ENCODE results near the gene GPM6B.

The GPM6B gene, protein sequence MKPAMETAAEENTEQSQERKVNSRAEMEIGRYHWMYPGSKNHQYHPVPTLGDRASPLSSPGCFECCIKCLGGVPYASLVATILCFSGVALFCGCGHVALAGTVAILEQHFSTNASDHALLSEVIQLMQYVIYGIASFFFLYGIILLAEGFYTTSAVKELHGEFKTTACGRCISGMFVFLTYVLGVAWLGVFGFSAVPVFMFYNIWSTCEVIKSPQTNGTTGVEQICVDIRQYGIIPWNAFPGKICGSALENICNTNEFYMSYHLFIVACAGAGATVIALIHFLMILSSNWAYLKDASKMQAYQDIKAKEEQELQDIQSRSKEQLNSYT

GRCh38 chrX:13816643-13817627 lies at the start of gene GPM6B:
TSS of gene GPM6B (minus strand) at chrX:13817093. CDS start at chrX:13816904, 189 bp downstream.
- no peak for DNase-seq

- DNase-seq = no peak
Observed at GRCh38 chrX:13864264-13864663, 47.4 kb upstream of the GPM6B start.

GRCh38 chrX:13863324-13863723 lies 46.4 kb upstream of the GPM6B start:
- DNase-seq = no peak

GRCh38 chrX:13859724-13860123 lies 42.8 kb upstream of the GPM6B start:
- DNase-seq = no peak

DNA sequence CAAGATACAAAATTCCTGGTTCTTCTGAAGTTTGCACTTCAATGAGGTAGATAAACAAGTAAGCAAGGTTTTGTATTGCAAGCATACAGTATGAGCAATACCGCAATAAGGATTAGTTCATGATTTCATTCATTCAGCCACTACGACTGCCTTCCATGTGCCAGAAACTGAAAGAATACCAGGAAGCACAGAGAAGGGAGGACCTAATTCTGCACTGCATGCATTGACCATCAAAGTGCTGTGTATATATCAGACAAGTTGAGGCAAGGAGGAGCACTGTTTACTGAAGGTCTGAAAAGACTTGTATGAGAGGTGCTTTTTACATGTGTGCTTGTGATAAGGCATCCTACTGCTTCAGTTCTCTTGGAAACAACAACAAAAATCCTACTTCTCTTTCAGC lies 40.9 kb upstream of the GPM6B start:
- DNase-seq = no peak

DNA sequence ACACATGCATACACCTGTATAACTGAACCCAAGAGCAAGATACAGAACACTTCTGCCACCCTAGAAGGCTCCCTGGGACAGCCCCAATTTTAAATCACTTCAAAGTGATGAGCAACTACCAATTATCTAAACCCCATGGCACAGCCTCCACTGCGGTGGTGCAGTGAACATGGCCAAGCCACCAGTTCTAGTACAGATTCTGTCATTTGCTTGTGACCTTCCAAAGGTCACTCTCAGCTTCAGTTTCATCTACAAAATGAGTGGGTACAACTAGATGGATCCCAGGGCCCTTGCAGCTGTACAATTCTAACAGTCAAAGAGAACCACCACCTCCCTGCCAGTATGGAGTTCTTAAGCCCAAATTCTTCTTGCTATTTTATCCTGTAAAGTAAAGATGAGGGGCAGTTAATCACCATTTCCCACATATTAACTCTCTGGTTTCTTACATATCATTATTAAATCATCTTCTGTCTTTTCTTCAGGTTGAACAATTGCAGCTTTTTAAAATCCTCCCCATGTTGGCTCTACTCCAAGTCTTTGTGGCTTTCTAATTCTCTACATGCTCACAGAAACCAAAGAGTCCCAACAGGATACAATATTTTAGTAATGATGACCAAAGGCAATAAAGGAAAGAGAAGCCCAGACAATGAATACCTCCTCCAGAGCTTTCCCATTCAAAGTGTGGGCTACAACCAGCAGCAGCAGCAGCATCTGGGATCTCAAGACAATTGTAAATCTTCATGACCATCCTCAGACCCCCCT lies 39.0 kb upstream of the GPM6B start:
- DNase-seq = no peak

- no peak for DNase-seq
Observed at GRCh38 chrX:13854003-13854402, 37.1 kb upstream of the GPM6B start.

- no peak for DNase-seq
Observed at GRCh38 chrX:13852001-13852695, 35.3 kb upstream of the GPM6B start.

GRCh38 chrX:13845721-13846378 lies 29.0 kb upstream of the GPM6B start:
- no peak for DNase-seq

DNA sequence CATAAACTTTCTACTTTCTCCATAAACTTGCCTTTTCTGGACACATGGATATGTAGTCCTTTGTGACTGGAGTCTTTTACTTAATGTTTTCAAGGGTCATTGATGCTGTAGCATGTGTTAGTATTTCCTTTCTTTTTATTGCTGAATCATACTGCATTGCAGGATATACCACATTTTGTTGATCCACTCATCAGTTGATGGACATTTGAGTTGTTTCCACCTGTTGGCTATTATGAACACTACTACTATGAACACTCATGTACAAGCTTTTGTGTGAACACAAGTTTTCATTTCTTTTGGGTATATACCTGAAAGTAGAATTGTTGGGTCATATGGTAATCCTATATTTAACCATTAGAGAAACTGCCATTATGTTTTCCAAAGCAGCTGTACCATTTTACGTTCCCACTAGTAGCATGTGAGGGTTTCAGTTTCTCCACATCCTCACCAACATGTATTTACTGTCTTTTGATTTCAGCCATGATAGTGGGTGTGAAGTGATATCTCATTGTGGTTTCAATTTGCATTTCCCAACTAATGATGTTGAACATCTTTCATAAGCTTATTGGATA lies 26.3 kb upstream of the GPM6B start:
- no peak for DNase-seq

DNA sequence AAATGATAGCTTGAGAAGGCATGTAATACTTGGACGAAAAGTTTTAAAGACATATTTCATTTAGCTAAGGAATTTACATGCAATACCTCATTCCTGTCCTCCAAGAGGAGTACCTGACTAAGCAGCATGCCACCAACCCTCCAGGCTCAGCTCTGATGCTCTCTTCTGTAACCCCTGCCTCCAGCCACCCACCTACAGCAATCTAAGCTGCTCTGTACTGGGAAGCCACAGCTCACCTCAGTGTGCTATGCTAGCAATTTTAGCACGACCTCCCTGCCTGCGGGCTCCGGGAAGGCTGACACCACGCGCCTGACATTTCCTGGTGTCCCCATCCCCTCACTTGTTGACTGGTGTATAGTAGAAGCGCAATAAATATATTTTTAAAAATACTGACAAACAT lies 23.2 kb upstream of the GPM6B start:
- no peak for DNase-seq

DNA sequence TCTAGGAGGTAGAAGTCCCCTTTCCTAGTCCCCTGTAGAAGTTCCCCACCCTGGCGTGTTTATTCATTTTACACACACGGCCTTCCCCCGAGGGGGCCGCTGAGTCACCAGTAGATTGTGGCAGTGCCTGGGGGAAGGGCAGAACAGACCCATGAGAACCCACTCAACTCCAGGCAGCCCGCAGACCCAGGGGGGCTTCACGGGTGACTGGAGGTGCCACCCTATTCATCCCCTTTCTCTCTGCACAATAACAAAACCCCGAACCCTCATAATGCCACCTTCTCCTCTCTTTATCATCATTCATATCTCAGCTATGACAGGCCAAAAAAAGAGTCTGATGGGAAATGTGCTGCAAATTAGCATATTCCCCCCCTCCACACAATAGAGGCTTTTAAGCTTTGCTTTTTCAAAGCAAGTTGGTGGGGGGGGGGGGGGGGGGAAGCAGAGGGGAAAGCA lies 20.4 kb upstream of the GPM6B start:
- no peak for DNase-seq

DNA sequence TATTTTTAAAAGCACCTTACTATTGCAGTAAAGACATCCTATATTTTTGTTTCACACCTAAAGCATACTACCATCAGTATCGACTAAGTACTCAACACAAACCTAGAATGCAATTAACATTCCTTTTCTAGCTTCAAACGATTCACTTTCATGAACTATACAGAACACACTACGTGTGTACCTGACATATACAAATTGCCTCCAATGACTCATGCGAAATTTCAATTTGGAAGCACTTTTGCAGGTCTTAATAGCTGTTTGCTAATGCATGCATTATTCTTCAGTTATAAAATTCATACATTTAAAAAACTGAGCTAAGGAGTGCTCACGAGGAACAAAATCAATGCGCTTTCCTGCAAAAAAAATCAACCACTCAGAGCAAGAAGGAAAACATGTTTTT lies 19.7 kb upstream of the GPM6B start:
- DNase-seq = no peak

DNA sequence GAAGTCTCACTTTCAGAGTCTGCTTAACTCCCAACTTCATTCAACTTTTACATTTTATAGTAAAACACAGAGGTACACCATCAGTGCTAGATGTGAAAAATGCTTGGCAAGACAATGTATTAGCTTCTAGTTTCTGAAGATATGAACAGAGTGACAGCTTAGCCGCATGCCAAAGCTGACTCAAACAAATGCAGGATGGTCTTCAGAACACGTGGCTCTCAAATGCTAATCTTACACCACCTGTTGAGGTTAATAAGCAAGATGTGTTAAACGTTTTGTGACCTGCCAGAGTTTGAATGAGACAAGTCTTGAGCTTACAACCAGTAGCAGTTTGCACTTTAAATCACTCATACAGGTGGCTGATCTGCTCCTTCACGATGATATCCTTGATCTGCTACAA lies 18.9 kb upstream of the GPM6B start:
- DNase-seq = no peak

DNA sequence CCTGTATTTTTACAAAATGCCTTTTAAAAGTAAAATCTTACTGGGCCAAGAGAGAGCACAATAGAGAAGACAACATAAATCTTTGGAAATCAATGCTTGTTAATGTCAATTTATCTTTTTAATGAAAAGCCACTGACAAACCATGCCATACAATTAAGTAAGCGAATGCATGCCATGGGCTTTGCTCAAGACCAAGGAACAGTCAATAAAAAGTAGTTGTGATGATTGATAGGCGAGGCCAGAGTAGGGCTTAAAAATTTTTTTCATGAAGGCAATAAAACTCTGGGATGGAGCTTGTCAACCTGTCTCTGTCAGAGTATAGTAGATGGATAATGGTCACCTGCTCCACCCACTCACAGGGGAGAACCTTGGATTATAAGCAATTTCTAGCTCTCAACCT lies 17.5 kb upstream of the GPM6B start:
- DNase-seq = no peak

- DNase-seq = no peak
Observed at GRCh38 chrX:13829983-13830382, 13.1 kb upstream of the GPM6B start.

DNA sequence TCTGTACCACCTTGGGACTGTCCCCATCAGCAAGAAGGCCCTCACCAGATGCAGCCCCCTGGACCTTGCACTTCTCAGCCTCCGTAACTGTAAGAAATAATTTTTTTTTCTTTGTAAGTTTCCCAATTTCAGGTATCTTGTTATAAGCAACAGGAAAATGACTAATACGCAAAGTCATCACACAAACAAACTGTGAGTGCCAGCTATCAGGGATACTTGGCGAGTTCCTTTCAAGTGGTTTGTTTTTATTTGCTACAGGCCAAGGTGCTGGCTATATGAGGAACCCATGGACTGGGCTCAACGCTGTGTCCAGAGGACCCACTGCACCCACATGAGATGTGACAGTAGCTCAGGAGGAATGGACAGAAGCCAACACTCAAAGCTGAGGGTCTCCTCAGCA lies 11.5 kb upstream of the GPM6B start:
- no peak for DNase-seq

GRCh38 chrX:13827298-13828090 lies 10.6 kb upstream of the GPM6B start:
- DNase-seq = no peak

- DNase-seq = no peak
Observed at GRCh38 chrX:13826770-13827169, 9.9 kb upstream of the GPM6B start.

- no peak for DNase-seq
Observed at GRCh38 chrX:13825178-13825762, 8.4 kb upstream of the GPM6B start.
